OCI-M2 (cell line): ENCODE measurements around the gene MRTFA.
"Not testable (repeated sequence)": the region's sequence is repeated elsewhere in the genome, so short reads cannot be mapped to it uniquely, and the experiment has no call there.

Experiments
- DNase-seq: peaks from one replicate; lab custom pipeline; 2025; ENCODE audit not compliant: unreplicated experiment; lab: John Stamatoyannopoulos, UW

The MRTFA gene

DNA sequence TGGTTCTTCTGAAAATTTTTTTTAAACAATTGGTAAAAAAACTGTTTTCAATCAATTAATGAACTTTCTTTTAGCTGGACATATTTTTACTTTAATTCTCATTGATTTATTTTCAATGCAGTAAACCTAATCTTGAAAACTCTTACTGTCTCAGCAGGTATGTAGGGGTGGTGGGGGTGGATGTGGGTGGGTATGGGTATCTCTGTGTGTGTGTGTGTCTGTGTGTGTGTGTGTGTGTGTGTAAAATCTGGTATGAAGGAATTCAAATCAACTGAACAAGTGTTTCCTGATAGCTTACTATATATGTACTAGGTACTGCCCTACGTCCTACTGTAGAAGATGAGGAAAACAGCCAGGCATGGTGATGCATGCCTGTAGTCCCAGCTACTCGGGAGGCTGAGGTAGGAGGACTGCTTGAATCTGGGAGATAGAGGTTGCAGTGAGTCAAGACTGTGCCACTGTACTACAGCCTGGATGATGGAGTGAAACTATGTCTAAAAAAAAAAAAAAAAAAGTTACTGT, 75.5 kb downstream of the MRTFA start:
- no peak for DNase-seq

DNA sequence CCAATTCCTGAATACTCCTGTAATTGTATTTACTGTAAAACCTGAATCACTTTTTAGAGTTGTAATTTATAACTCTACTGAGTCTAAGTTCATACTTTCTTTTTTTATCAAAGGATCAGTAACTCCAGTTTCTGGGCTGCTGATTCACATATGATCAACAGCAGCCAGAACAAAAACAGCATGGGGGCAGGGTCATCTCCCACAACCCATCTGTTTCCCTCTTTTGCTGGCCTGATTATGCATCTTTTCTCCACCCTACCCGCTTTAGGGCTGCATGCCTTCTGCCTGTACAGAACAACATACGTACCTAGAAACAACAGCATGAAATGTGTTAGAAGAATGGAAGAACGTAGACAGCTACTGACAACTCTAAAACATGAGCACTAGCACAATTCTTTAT, 76.0 kb downstream of the MRTFA start:
- no peak for DNase-seq

DNA sequence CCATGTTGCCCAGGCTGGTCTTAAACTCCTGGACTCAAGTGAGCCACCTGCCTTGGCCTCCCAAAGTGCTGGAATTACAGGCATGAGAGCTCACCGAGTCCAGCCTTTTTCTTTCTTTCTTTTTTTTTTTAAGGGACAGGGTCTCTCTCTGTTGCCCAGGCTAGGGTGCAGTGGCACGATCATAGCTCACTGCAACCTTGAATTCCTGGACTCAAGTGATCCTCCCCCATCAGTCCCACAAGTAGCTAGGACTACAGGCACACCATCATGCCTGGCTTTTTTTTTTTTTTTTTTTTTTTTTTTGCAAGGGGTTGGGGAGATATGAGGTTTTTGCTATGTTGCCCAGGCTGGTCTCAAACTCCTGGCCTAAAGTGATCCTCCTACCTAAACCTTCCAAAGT, 78.5 kb downstream of the MRTFA start:
- no peak for DNase-seq

DNA sequence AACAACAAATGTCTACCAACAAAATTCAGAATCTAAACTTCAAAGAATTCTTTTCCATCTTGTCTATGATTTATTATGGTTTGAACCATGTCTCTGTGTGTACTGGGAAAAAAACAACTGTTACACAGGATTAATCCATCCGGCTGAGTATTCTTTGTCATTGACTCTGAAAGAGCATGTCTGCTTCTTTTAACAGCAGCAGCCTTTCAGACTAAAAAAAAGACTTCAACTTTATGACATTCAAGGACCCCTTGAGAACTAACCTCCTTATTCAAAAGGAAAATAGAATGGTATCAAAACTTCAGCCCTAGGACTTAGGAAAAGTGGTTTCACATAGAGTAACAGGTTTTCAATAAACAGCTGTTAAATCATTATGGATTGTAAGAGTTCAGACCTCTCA, 79.9 kb downstream of the MRTFA start:
- DNase-seq = no peak

DNA sequence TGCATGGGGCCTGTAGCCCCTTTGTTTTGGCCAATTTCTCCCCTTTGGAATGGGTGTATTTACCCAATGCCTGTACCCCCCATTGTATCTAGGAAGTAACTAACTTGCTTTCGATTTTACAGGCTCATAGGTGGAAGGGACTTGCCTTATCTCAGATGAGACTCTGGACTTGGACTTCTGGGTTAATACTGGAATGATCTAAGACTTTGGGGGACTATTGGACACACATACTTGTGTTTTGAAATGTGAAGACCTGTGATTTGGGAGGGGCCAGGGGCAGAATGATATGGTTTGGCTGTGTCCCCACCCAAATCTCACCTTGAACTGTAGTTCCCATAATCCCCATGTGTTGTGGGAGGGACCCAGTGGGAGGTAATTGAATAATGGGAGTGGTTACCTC, 82.5 kb downstream of the MRTFA start:
- not testable (repeated sequence) for DNase-seq

DNA sequence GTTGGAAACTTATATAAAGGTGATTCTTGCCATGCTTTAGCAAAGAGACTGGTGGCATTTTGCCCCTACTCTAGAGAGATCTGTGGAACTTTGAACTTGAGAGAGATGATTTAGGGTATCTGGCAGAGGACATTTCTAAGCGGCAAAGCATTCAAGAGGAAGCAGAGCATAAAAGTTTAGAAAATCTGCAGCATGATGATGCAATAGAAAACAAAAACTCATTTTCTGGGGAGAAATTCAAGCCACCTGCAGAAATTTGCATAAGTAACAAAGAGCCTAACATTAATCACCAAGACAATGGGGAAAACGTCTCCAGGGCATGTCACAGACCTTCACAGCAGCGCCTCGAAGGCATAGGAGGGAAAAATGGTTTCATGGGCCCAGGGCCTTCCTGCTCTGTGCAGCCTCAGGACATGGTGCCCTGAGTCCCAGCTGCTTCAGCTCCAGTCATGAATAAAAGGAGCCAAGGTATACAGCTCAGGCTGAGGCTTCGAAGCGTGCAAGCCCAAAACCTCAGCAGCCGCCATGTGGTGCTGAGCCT, 83.4 kb downstream of the MRTFA start:
- DNase-seq = no peak

DNA sequence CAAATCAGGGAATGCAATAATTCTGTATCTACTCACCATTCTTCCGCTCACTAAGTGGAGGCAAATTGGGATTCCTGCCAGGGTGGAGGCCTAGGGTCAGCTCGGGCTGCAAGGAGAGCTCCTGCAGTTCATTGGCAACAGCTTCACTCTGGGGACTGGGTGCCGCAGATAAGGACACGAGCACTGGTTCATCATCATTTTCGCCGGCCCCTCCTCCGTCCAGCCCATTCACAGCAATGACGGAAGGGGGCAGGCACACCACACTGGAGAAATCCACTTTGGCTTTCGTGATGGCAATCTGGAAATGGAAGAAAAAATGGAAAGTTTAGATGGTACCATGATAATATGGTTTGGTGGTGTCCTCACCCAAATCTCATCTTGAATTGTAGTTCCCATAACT, 84.4 kb downstream of the MRTFA start:
- DNase-seq = no peak

DNA sequence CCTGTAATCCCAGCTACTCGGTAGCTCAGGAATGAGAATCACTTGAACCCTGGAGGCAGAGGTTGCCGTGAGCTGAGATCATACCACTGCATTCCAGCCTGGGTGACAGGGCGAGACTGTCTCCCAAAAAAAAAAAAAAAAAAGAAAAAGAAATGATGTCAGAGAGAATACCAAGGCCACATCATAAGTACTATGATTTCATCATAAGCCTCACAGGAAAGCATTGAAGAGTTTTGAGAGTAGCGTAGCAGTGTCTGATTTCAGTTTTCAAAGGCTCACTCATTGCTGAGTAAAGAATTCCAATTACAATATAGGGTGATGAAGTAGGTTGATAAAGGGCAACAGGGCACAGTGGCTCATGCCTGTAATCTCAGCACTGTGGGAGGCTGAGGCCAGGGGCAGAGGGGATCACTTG, 88.8 kb downstream of the MRTFA start:
- no peak for DNase-seq

DNA sequence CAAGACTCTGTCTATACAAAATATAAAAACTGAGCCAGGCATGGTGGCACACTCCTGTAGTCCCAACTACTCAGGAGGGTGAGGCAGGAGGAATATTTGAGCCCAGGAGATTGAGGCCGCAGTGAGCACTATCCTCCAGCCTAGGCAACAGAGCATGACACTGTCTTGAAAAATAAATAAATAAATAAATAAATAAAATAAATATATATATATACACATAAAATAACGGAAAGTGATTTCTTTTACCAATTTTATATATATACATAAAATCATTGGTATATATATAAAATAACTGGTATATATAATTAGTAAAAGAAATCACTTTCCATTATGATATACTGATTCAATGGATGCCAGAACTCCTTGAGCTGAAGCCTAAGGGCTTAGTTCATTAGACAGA, 91.8 kb downstream of the MRTFA start:
- DNase-seq = no peak

DNA sequence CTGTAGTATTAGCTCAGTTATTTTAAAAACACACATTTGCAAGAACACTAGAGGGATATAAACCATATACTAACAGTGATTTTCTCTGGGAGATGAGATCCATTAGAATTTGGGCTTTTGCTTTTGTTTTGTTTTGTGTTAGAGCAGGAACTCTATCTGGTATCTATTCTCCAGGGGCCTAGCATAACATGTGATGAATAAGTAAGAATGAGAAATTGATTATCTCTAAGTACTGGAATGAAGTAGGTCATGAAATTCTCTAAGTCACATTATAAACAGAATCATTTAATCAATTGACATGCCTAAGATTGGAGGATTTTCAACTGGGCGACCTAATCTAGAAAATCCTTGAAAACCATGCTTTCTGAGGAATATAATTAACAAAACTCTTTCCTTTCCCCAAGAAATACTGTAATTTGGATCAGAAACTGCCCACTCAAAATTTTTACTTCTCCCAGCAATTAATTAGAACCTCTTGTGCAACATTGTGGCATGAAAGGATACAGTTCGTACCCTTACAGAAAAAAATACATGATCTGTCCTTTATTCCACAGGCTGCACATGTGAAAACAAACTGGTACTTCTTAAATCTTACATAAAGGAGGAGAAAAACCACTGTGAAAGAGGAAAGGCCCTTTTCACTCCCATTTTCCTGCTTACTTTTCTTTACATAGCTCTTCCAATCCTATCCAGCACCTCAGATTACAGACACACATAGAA, 93.5 kb downstream of the MRTFA start:
- DNase-seq = no peak

DNA sequence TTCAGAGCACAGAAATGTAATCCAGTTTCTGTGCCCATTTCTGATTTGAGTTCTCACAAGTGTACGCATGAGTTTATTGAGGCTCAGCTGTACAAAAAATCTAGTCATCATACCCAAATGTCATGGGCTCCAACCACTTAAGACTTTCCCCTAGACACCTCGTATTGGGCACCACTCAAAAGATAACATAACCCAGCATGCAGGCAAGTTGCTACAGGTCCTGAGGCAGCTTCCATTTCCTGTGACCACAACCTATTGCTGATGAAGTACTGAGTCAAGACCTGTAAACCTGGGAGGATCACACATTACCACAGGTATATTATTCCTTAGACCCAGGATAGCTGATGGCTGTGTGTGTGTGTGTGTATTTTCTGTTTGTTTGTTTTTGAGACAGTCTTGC, 95.2 kb downstream of the MRTFA start:
- DNase-seq = no peak

DNA sequence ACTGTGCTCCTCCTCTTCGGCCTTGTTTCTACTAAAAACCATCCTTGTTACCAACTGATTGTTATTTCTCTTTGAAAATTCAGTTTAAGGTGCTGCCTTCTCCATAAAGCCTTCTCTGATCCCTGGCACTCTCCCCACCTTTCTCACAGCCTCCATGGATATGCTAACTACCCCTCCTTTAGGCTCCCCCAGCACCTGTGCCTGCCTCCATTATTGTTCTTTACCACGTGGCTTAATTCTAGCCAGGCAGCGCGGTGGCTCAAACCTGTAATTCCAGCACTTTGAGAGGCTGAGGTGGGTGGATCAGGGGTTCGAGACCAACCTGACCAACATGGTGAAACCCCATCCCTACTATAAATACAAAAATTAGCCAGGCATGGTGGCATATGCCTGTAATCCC, 96.3 kb downstream of the MRTFA start:
- DNase-seq = no peak

DNA sequence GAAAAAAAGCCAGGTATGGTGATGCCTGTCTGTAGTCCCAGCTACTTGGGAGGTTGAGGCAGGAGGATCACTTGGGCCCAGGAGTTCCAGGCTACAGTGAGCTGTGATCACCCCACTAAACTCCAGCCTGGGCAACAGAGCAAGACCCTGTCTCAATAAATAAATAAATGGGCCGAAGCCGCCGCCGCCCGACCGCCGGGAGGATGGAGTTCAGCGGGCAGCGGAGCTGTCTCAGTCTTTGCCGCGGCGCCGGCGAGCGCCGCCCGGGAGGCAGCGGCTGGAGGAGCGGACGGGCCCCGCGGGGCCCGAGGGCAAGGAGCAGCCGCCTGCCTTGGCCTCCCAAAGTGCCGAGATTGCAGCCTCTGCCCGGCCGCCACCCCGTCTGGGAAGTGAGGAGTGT, 100.4 kb downstream of the MRTFA start:
- DNase-seq = not testable (repeated sequence)

DNA sequence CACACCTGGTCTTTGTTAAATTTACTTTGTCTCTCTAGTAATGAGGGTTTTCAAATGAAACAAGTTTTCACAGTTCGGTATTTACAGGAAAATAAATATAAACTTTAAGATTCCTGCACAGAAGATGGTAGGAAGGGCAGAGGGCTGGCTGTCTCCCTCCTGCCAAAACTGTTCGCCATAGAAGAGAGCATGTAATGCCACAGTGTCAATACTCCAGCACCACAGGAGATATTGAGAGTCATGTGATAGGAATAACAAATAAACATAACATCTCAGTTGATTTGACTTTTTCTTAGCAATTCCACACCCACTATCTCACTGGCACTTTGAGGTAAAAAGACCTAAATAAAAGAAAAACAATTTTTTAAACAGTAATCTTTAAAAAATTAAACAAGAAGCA, 100.9 kb downstream of the MRTFA start:
- DNase-seq = no peak

DNA sequence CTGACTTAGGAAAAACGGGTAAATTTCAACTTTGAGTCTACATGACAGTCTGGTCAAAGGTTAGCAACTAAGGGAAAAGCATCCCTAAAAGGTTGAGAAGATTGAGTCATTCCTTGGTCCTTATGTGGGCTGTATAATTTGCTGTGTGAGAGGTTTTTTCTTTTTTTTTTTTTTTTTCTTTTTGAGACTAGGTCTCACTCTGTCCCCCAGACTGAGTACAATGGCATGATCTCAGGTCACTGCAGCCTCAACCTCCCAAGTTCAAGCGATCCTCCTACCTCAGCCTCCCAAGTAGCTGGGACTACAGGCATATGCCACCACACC, 101.4 kb downstream of the MRTFA start:
- no peak for DNase-seq

DNA sequence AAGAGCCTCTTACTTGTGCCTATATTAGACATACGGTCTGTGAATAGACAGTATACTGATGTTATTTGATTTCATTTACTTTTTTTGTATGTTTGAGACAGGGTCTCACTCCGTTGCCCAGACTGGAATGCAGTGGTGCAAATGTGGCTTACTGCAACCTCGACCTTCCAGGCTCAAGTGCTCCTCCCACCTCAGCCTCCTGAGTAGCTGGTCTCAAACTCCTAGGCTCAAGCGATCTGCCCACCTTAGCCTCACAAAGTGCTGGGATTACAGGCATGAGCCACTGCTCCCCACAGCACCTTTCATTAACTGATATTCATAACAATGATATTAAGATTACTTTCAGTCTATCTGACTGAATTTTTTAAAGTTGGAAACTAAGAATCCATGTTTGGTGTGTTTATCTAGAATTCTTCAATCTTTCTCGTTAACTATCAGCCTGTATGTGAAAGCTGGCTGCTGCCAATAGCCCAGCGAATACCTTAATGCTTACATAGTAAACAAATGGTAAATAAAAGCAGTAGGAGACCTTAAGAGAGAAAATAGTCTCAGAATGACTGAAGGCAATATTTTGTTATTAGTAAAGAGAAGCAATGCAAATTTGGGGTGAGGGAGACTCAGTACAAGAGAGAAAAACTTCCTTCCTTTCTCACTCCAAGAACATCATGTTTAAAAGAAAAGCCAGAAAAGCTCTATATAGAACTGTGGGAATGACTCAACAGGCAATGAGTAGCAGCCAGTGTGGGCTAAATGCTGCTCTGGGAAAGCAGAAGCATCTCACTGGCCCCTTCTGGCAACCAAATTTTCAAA, 101.9 kb downstream of the MRTFA start:
- DNase-seq = no peak

DNA sequence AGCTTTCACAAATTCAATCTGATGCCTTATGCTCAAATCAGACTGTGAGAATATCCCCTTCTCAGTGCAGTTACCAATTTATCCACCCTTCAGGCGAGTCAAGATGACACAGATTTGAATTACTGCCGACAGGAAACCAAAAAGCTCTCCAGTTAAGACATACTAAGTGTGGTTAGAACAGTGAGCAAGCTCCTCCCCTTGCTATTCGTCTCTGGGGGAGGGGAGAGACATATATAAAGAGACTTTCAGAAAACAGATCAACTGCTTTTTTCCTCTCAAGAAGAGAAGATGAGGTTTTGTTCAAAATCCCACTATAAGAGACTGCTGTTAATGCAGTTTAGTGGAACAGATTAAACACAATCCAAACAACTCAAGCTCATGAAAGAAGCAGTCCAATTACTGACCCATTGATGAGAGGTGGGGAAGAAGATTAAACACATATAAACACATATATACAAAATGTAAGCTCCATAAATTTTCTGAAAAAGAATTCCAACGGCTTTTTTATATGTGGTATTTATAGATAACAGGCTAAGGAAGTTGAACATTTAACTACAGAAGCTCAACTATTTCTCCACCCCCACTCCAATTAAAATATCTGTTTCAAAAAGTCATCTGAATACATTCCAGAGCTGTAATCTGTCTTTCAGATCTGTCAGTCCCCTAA, 102.7 kb downstream of the MRTFA start:
- no peak for DNase-seq

DNA sequence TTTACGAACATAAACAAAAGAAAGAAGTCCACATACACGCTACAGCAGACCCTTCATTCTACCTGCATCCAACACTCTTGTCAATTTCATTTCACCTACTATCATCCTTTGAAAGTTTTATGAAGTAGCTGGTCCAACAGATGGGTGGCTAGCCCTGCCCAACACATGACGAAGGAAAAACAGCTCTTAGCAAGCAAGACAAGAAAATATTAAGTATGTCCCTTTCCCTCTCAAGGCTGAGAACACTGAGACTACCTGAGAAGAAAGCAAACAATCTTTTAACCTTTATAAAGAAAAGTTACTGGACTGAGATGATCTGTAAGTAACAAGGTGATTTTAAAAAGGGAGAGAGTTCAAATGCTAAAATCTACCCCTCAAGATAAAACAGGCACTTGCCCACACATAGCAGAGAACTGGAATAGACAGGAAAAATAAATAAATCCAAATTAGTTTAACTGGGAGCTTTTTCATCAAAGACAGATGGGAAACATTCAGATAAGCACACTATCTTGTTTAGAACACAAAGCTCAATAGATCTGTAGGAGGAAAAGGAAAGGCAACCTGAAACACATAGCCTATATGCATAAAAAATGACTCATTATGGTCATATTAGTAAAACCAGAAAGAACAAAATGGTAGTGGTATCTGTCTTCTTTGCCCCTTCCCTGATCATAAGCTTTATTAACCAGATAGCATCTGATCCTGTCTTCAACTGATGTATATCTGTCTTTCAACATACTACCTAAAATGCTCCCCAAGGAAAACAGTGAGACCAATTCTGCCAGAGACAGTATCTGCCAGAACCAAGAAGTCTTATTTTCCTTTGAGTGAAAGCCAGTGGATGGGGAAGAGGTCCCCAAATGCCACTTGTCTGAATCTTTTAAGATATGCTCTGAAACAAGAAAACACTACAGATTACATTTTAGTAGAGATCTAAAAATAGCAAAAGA, 104.3 kb downstream of the MRTFA start:
- no peak for DNase-seq

DNA sequence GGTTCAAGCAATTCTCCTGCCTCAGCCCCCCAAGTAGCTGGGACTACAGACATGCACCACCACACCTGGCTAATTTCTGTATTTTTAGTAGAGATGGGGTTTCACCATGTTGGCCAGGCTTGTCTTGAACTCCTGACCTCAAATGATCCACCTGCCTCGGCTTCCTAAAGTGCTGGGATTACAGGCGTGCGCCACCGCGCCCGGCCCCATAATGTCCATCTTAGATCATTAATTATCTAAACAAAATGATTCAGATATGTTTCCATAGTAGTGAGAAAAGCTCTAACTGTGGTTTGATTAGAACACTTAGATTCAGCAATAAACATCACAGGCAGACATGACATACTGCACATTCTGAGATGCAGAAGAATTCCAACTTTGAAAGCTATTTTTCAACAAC, 106.1 kb downstream of the MRTFA start:
- not testable (repeated sequence) for DNase-seq

DNA sequence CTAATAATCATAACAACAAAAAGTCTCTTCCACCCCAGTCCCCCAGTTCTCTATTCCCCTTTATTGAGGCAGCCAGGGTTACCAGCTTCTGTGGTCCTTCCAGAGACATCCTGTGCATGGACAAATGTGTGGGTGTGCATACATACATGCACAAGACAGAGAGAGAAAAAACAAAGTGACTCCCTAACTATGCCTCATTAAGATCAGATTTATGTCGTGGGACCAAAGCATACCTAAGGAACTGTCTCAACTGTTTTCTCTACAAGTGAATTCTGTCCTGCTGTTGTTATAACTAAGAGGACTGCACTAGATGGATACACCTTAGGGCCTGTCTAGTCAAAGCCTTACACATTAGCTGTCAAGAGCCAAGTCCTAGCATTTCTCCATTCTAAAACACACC, 106.7 kb downstream of the MRTFA start:
- no peak for DNase-seq

DNA sequence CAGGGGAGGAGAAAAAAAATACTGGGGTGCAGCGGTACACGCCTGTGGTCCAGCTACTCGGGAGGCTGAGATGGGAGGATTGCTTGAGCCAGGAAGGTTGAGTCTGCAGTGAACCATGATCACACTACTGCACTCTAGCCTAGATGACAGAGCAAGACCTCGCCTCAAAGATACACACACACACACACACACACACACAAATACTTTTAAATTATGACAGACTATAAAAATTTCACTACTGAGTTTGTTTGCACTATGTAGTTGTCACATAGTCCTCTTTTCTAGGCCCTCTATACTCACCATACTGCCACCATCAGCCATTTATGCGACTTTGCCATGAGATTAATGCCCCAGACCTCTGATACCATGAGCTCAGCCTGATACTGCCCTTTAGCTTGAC, 109.6 kb downstream of the MRTFA start:
- DNase-seq = no peak
